ENCODE data around the gene RPGRIP1.
"Not testable (repeated sequence)": the region's sequence is repeated elsewhere in the genome, so short reads cannot be mapped to it uniquely, and the experiment has no call there.

RPGRIP1 gene

GRCh38 chr14:21258889-21259787, 20.7 kb upstream of the RPGRIP1 start:
- no peak for DNase-seq (ENCODE audit: low spot score)

- no peak for DNase-seq (ENCODE audit: low spot score)
Measured at GRCh38 chr14:21261824-21262223, 18.1 kb upstream of the RPGRIP1 start.

DNA sequence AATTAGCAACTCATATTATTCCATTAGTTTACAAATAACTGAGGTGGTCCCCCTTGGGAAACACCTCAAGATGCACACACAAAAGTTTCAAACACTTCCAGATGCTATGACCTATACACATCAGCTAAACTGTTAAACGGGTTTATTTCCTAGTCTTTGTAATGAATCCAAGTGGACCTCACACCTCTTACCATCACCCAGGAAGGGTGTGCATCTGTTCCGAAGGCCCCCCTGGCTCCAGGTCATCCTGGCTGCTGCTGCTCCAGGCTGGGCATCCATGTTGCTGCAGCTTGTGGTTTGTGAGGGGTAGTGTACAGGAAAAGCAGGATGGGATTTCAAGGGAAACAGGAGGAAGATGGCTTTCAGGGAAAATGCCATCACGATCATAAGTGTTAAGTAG, 17.5 kb upstream of the RPGRIP1 start:
- DNase-seq (ENCODE audit: low spot score), result no peak

- DNase-seq (ENCODE audit: low spot score), result no peak
Measured at GRCh38 chr14:21263284-21264024, 16.4 kb upstream of the RPGRIP1 start.

DNA sequence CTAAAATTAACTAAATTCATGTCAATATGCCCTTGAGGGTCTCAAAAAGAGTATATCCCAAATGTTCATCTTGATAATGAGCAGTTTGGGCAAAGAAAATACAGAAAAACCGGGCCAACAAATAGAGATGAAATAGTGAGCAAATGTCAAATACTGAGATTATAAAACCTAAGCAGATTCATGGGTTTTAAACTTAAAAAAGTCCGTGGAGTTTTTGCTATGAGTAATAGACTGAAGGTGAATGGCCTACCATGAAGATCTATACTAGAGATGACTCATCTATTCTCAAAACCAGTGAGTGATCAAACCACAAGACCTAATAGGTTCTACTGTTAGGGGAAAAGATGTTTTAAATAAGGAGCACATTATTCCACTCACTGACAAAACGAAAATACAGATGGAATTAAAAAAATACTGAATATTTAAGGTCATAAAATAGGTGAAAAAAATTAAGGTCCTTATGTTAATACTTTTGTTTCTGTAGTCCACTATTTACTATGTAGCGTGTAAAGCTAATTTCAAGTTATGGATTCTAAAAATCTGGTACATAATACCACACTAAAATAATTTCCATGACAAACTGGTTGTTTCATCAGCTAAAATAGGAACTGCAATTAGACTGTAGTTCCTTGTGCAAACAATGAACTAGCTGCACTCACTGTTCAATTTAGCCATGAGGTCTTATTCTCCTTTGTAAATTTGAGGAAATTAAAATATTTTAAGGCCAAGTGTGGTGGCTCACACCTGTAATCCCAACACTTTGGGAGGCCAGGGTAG, 15.7 kb upstream of the RPGRIP1 start:
- DNase-seq (ENCODE audit: low spot score), result peak; percentile 48

GRCh38 chr14:21267431-21267845, 12.4 kb upstream of the RPGRIP1 start:
- DNase-seq (ENCODE audit: low spot score), result peak; percentile 12

DNA sequence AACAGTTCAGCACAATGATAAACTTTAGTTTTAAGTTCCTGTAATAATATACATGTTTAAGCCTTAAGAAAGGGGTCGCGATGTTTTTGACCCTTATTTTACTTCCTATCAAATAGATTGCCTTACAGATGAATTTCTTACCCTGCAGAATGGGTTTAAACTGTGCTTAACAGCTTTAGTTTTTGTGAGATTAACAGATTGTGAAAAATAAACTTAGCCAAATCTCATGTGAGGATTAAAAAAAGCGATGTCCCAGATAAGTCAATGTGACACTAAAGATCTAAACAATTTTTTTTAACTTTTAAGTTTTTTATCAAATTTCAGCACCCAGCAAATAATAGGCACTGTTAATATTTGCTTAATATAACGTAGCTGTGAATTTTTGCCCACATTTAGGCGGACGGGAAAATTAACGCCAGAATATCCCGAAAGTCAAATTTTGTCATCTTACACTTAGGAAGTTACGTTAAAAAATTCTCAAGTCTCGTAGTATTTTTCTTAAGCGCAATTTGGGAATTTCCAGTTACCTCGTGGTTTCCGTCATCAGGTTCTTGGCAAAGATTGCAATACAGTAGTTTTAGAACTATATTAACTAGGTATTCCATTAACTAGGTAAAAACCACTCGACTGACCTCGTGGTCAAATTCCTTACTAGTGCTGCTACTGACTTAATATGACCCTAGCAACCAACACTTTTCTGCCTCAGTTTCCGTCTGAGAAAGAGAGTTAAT, 11.8 kb upstream of the RPGRIP1 start:
- DNase-seq (ENCODE audit: low spot score), result peak; percentile 34

- DNase-seq (ENCODE audit: low spot score), result peak; percentile 61
Measured at GRCh38 chr14:21268617-21269251, 11.1 kb upstream of the RPGRIP1 start.

GRCh38 chr14:21269252-21270046, 10.4 kb upstream of the RPGRIP1 start, which contains the start of gene HNRNPC:
Gene HNRNPC (minus strand): TSS chr14:21269442. CDS start chr14:21234193, 35,249 bp downstream.
- DNase-seq (ENCODE audit: low spot score), result peak; percentile 100

- not testable (repeated sequence) for DNase-seq (ENCODE audit: low spot score)
Measured at GRCh38 chr14:21272661-21273060, 7.2 kb upstream of the RPGRIP1 start.

DNA sequence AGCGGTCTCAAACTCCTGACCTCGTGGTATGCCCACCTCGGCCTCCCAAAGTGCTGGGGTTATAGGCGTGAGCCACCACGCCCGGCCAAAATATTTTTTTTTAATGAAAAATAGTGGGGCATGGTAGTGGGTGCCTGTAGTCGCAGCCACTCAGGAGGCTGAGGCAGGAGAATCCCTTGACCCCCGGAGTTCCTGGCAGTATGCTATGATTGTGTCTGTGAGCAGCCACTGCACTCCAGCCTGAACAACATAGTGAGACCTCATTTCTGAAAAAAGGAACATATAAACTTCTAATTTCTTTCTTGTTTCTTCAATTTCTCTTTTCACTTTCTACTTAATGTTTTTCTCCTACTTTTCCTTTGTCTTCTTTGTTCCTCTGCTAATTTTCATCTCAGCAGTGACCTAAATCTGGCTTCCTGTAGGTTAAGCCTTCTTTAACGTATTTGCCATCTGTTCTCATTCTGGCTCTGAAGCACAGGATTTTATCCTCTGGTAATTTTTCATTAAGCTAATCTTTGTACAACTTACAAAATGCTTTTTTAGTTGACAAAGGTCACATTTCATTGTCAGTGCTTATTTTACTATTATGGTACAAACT, 4.5 kb upstream of the RPGRIP1 start:
- DNase-seq (ENCODE audit: low spot score), result no peak

DNA sequence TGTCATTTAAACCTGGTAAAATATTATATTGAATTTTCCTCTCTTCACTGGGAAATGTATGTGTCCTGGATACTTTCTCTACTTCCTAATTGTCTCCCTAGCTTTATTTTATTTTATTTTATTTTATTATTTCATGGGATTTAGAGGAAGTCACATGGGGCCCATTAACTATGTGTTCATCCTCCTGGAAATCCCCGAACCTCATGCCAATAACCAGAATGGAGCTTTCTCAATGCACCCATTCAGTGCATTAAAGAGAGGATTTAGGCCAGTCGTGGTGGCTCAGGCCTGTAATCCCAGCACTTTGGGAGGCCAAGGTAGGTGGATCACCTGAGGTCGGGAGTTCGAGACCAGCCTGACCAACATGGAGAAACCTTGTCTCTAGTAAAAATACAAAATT, 1.3 kb upstream of the RPGRIP1 start:
- DNase-seq (ENCODE audit: low spot score), result no peak

DNA sequence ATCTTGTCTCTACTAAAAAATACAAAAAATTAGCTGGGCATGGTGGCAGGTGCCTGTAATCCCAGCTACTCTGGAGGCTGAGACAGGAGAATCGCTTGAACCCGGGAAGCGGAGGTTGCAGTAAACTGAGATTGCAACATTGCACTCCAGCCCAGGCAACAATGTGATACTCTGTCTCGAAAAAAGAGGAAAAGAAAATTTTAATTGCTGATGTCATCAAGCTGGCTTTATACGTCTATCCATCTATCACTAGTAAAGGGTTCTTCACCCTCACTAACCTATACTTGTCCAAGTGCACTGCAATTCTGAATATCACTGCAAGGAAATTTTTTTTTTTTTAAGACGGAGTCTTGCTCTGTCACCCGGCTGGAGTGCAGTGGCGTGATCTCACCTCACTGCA, 2.0 kb downstream of the RPGRIP1 start:
- DNase-seq (ENCODE audit: low spot score), result not testable (repeated sequence)

- DNase-seq (ENCODE audit: low spot score), result not testable (repeated sequence)
Measured at GRCh38 chr14:21286516-21286915, 6.6 kb downstream of the RPGRIP1 start.

- no peak for DNase-seq (ENCODE audit: low spot score)
Measured at GRCh38 chr14:21287168-21287567, 7.3 kb downstream of the RPGRIP1 start.

DNA sequence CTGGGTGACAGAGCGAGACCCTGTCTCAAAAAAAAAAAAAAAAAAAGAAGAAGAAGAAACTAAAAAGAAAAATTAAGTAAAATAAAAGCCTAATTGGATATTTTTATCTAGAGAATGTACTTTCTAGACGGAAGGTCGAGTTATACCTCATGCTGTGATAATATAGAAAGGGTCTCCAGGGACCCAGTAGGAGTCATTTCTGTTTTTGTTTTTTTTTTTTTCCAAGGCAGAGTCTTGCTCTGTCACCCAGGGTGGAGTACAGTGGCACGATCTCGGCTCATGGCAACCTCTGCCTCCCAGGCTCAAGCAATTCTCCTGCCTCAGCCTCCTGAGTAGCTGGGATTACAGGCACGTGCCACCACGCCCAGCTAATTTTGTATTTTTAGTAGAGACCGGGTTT, 14.1 kb downstream of the RPGRIP1 start:
- not testable (repeated sequence) for DNase-seq (ENCODE audit: low spot score)

GRCh38 chr14:21298358-21298757, 18.5 kb downstream of the RPGRIP1 start:
- no peak for DNase-seq (ENCODE audit: low spot score)

DNA sequence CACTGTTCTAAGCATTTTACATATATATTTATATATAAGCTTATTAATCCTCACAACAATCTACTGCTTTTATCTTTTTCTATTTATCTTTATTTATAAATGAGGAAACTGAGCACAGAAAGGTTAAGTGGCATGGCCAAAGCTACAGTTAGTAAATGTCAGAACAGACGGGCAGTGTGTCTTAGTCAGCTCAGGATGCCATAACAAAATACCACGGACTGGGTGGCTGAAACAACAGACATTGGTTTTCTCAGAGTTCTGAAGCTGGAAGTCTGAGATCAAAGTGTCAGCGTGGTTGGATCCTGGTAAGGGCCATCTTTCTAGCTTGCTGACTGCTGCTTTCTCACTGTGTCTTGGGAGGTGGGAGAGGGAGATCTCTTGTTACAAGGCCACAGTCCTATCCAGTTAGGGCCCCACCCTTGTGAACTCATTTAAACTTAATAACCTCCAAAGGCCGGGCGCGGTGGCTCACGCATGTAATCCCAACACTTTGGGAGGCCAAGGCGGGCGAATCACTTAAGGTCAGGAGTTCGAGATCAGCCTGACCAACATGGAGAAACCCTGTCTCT, 19.8 kb downstream of the RPGRIP1 start:
- DNase-seq (ENCODE audit: low spot score), result no peak

DNA sequence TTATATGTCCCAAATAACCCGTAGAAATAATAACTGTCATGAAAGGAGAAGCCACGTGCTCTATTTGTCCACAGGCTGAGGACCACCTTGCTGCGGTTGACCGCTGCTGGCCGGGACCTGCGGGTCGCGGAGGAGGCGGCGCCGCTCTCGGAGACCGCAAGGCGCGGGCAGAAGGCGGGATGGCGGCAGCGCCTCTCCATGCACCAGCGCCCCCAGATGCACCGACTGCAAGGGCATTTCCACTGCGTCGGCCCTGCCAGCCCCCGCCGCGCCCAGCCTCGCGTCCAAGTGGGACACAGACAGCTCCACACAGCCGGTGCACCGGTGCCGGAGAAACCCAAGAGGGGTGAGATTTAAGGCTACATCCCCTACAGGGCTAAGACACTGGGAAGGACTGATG, 21.0 kb downstream of the RPGRIP1 start:
- no peak for DNase-seq (ENCODE audit: low spot score)
